Stomach (tissue), 4 donors: ENCODE measurements around the gene BCAR3.

Experiments used
- CTCF ChIP-seq, 7 experiments: fragments of 450-650 bp in 4 of 7; fragments of 200-600 bp in 3 of 7; sonication (generic) in 3 of 7; IDR thresholded peaks; one replicate each; pipeline ENCODE4 v1.5.1; 2016 to 2019; ENCODE audit warnings: antibody characterized with exemption in 7 of 7, control low read depth in 2 of 7, mild to moderate bottlenecking in 1 of 7
- POLR2A ChIP-seq, 4 donors: fragments of 450-650 bp; IDR thresholded peaks; one replicate each; pipeline ENCODE4 v1.6.1; 2016; ENCODE audit warnings: antibody characterized with exemption in 4 of 4, control low read depth in 2 of 4, mild to moderate bottlenecking in 1 of 4, moderate library complexity in 1 of 4
- POLR2AphosphoS5 ChIP-seq, 3 donors: sonication (generic); formaldehyde crosslinking; IDR thresholded peaks; one replicate each; pipeline ENCODE4 v1.6.1; 2016; ENCODE audit warnings: antibody characterized with exemption in 3 of 3

- TF ChIP-seq POLR2A (IDR thresholded peaks at IDR 0.05) (no peak), CTCF (IDR thresholded peaks at IDR 0.05) (no peak), POLR2AphosphoS5 (IDR thresholded peaks at IDR 0.05) (no peak)
Measured at GRCh38 chr1:93678491-93678890, 3.1 kb downstream of the BCAR3 start.
